GM18520 (cell line): Measurements from ENCODE around the gene SLC10A7.

Experiments used
- ATAC-seq: cut with Tn5 transposase; IDR thresholded peaks from one replicate; pipeline ENCODE4 v1.9.1; 2021; ENCODE audit not compliant: unreplicated experiment

Gene SLC10A7

DNA sequence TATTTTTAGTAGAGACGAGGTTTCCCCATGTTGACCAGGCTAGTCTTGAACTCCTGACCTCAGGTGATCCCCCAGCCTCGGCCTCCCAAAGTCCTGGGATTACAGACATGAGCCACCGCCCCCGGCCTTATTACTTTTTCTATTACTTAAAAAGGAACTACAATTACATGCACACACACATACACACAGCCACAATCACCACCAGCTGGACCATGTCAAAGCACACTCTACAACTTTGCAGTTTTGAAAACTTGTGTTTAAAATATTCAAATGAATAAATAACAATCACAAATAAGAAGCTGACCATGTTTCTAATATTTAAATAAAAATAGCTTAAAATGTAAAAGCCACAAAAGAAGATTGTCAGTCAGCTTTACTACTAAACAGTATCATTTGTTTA is 23.4 kb downstream of the SLC10A7 start:
- no peak for ATAC-seq

DNA sequence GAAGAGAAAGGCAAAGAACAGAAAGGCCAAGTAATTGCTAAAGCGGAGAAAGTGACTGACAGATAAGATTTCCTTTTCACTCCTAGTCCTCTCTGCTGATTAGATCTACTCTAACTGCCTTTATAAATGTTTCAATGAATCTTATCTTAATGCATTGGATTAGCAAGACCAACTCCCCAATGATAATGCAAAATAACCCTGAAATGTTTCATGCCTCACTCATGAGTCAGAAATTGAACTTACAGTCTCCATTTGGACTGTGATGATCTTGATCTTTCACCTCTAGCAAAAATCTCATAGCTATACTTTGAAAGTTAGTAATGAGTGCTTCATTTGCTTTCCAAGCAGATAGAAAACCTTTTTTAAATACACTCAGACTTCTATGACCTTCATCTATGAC is 26.5 kb downstream of the SLC10A7 start:
- no peak for ATAC-seq

DNA sequence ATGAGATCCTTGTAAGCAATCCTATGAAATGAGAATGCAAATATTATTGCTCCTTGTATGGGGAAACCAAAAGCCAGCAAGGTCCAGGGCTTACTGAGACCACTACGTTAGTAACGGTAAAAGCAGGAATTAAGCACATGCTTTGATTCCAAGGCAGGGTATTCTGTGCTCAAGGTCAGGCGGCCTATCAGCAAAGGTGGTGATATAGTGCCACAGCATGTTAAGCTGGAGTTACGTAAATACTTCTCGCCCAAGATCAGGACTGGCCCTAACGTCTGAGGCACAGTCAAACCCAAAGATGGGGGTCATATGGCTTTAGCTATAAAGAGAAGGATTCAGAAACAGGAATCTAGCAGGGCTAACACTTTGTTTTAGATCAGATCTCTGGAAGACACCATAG is 27.6 kb downstream of the SLC10A7 start:
- ATAC-seq = no peak

DNA sequence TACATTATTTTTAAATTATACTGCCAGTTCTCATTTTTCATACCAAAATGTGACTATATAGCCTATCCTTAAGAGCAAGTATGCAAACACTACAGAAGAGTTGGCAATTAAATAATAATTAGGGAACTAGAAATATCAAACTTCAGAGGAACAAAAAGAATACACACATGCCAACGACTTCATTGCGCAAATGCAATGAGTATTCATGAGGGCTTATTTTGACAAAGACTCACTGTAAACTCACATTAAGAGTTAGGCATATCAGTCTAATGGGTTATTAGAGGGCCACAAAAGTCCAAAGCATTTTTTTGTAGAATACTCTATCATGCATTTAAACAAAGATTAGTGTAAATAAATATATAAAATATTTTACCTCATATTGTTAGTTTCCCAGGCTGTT is 31.6 kb downstream of the SLC10A7 start:
- ATAC-seq = no peak

DNA sequence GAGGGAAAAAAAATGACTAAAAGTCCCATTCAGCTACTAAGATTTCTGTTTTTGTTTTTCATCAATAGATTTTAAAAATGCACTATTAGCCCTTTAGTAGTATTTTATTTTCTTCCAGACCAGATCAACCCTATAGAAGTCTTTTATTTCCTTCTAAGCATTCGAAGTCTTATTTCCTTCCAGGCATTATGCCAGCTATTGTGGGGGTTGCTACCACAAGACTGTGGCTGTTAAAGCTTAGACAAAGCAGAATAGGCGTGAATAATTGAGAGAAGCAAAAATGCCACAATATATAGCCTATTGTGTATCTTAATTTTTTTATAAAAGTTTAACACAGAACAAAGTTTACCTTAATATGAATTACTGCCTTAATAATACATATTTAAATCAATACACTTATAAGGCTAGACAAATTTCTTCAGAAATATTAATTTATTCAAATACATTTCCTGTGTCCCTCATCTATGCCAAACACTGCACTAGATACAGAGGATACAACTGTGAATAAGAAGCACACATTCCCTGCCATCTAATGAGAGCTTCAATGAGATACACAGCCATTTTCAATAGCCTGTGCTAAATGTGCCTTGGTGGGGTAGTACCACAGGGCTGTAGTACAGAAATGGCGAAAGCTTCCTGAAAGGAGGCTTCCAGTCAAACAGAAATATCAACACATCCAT is 33.1 kb downstream of the SLC10A7 start:
- ATAC-seq = no peak

DNA sequence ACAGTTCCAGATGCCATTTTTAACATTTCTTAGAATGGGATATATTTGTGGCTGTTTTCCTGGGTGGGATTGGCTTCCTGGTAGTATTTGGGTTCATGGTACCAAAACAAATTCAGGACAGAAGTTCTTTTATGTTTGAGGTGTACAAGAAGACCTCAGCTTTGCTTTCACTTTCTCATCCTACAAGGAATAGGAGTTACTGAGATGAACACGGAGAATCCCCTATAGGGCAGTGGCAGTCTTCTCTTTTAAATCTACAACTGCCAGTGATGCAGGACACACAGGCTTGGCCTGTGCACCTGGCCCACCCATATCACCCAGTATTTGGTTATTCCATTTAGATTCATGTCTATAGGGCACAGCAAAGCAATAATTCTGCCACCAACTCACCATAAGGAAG is 35.2 kb downstream of the SLC10A7 start:
- ATAC-seq = peak; percentile 64

DNA sequence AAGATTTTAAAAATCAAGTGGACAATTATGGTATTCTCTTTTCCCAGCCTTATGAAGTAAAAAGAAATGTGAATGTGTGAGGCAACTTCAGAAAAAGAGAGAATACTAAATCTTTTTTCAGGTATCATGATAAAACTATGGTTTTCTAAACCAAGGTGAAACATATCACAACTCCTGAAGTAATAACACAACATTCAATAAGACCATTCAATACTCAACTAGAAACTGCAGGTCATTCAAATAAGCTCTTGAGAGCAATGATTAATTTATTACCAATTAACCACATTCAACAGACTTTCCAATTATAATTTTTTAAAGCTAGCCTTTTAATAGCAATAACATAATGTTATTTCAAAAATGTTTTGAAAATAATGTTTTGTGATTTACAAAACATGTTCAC is 35.8 kb downstream of the SLC10A7 start:
- ATAC-seq = peak; percentile 63

DNA sequence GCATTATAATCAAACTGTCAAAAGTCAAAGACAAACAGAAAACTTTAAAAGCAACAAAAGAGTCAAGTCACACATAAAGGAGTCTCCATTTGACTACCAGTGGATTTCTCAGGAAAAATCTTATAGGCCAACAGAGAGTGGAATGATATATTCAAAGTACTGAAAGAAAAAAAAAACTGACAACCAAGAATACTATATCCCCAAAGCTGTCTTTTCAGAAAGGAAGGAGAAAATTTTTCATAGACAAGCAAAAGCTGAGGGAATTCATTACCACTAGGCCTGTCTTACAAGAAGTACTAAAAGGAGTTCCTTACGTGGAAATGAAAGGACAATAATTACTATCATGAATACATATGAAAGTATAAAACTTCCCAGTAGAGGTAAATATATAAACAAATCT is 39.0 kb downstream of the SLC10A7 start:
- no peak for ATAC-seq

DNA sequence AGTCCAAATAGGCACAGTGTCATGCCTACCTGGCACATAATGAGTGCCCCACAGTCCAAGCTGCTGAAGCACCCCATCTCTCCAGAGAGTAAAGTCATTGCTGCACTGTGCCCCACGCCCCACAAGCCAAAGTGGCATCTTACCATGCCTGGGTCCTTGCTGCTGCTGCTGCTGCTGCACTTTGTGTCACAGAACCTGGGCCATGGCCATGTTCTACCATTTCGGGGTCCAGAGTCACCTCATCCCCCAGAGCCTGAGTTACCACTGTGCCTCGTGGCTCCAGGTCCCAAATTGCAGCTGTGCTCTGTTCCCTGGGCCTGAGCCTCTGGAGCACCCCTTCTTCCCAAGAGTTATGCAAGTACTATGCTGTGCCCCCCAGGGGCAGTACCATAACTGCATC is 40.5 kb downstream of the SLC10A7 start:
- no peak for ATAC-seq

DNA sequence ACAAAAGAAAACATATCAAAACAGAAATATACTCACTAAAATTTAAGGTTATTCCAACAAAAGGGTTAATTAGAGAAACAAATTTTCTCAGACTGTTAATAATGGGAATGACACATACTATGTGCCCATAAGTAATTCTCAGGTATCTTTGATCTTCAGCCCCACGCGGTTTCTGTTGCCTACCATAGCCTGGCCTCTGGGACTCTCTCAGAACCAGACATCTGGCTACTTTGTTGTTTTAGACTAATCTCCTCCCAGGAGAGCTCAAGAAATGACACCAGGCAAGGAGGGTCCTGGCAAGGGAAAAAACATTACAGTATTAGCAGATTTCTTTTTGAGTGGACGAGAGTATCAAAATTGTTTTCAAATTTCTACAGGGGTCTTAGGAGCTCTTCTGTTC is 43.7 kb downstream of the SLC10A7 start:
- no peak for ATAC-seq

DNA sequence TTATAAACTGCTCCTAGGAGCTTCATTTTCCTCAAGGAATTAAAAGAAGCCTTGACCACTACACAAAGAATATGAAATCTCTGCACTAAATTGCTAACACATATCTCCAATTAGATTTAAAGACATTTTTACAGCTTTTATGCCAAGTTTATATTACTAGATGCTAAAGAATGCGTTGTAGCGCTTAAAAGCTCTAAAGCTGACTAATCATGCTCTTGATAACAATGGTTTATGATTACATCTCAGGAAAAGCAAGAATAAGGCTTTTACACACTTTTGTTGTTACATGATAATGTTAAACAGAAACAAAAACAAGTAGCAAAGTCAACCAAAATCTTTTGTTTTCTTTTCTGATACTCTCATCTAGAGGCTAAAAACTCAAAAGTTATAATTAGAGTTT is 44.7 kb downstream of the SLC10A7 start:
- no peak for ATAC-seq

DNA sequence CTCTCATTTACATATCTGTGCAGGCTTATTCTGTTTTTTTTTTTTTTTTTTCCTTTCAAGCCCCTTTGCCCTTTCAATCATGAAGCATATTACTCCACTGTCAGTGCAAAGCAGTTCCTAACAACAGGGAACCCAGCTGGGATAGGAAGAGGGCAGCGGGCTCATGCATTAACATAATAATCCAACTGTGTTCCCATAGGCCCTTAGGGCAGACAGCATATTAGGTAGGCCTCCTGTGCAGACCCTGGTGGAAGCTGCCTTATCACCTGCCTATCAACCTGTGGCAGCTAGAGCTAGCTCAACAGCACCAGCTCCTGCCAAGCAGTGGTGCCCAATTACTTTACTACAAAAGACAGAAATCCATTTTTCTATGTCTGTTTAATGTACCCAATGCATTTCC is 49.3 kb downstream of the SLC10A7 start:
- no peak for ATAC-seq

DNA sequence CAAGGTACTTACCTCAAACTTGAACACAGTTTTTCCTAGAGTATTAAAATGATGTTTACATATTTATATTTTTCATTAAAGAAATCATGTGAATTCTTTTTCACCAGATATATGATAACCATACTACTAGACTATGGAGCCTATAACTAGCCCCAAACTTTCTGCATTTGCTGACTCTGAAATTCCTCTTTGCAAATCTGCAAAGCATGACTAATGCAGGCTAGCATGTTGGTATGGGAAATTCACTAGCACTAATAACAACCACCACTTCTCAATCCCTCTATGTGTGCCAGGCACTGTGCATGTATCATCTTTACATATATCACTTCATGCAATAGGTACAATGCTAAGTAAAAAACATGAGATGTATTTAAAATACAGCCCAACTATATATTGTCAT is 51.1 kb downstream of the SLC10A7 start:
- no peak for ATAC-seq

DNA sequence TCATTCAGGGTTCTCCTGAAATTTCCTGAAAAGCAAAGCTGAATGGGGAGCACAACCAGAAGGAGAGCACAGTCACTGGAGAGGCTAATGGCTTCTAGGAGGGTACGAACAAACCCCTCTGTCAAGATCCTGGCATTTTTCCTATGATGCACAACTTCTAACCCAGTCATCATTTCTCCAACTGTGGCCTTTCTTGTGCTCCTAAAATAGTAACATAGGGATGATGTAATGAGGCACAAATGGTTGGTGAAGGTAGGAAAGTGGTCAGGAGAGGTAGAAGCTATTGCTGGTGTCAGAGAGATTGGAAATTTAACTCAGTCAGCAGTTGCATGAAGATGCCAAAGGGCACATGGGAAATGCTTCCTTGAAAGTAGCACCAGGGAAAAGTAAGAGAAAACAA is 52.7 kb downstream of the SLC10A7 start:
- no peak for ATAC-seq

DNA sequence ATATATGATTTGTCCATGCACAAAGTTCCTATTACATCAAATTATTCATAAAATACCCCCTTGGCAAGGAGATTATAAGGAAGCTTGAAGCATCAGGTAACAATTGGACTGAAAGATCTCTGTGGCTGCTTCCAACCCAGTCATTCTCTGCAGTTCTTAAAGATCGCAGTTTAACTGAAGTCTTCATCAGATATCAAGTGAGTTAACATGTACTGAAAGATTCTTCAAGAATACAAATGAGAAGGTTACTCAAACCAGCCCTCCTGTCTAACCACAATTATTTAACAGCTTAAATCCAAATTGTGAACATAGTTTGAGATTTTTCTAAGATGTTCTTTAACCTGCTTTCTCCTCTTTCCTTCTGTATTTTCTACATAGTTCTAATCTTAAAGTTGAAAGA is 56.1 kb downstream of the SLC10A7 start:
- peak; percentile 46 for ATAC-seq

DNA sequence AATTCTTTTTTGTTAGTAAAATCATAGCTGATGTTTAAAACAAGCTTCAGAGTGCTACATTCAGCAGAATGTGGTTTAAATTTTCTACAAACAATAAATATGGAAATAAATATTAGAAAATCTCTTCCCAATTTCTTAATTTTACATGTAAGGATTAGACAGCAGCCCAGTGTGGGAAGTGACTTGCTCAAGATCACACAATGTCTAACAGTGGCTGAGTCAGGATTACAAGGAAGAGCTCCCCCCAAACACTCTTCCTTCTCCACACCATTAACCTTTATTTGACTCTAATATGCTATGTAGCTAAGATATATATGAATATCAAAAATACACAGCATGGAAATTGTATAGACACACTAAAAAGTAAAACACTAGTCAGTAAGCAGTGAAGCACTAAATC is 59.5 kb downstream of the SLC10A7 start:
- no peak for ATAC-seq

DNA sequence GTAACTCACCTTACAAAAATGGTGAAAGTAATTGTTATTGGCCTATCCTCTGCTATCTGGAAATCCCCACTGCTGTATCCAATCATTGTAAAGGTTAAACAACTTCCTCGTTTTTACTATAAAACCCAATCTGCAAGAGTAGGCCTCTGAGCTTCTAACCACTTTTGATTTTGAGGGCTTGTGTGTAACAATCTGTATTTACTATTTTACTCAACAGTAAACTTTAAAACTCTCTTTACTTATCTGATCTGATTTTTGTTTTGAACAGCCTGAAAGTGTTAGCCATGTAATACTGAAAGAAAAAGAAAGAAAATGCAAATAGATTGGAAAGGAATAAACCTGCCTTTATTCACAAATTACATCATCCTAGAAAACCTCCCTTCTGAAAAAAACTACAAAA is 63.1 kb downstream of the SLC10A7 start:
- peak; percentile 91 for ATAC-seq

DNA sequence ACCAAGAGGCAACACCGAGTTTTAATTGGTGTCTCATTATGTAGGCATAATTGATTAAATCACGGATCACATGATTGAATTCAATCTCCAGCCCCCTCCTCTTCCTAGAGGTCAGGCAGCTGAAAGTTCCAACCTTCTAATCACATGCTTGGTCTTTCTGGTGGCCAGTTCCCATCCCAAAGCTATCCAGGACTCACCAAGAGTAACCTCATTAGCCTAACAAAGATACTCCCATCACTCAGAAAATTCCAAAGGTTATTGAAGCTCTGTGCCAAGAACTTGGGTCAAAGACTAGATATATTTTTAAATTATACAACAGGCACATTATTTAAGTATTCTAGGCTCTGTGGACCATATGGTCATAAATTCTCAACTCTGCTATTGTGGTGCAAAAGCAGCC is 65.1 kb downstream of the SLC10A7 start:
- no peak for ATAC-seq

DNA sequence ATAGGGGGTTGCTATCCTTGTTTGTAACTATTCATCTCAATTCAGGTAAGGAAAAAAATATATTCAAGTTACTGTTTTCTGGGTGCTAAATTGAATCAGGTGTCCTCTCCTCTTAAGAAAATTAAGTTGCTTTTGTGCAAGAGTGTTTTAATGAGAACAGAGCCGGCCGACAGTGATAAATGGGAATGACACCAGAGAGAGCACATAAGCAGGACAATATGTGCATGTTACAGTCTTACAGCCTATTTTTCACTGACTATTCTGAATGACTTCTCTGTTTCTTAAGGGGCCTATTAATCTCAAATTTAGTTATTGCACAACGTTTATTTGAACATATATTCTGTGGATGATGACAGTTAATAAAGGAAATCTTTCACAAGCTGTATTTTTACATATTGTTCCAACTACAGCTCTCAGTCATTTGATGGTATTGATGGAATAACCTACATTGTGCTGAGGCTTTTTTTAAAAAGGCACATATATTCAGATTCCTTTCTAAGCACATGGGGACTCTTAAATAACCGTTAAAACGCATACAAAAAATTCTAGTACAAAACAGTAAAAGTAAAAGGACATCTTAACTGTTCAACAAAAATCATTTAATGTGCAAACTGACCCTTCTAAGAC is 68.4 kb downstream of the SLC10A7 start:
- ATAC-seq = no peak

DNA sequence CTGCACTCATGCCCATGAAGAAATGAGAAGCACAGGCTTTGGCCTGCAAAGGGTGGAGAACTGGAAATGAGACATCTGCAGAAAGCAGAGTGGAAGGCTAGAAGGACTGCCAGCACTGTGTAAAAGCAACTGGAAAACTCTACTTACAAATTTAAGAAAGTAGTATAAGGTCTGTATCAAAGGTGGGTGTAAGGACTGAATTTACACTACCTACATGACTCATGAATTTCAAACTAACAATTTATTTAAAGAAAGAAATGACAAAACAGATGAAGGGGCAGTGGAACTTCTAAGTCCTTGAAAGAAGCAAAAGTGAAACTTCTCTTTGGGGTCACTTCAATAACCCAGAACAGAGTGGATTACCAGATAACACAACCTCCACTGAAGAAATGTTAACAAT is 71.2 kb downstream of the SLC10A7 start:
- ATAC-seq = peak; percentile 77

DNA sequence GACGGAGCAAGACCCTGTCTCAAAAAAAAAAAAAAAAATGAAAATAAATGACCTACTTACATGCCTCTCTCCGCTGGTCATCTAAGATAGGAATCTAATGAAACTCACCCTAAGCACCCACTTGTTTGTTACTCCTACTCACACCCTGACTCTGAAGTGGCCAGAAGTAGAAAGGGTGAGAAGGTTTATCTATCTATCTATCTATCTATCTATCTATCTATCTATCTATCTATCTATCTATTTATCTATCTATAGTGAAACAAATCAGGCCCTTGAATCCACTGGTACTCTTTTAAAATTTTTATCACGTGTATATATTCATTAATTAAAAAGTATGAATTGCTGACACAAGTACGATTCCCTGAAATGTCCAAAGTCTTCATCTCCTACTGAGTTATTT is 75.2 kb downstream of the SLC10A7 start:
- ATAC-seq = no peak

DNA sequence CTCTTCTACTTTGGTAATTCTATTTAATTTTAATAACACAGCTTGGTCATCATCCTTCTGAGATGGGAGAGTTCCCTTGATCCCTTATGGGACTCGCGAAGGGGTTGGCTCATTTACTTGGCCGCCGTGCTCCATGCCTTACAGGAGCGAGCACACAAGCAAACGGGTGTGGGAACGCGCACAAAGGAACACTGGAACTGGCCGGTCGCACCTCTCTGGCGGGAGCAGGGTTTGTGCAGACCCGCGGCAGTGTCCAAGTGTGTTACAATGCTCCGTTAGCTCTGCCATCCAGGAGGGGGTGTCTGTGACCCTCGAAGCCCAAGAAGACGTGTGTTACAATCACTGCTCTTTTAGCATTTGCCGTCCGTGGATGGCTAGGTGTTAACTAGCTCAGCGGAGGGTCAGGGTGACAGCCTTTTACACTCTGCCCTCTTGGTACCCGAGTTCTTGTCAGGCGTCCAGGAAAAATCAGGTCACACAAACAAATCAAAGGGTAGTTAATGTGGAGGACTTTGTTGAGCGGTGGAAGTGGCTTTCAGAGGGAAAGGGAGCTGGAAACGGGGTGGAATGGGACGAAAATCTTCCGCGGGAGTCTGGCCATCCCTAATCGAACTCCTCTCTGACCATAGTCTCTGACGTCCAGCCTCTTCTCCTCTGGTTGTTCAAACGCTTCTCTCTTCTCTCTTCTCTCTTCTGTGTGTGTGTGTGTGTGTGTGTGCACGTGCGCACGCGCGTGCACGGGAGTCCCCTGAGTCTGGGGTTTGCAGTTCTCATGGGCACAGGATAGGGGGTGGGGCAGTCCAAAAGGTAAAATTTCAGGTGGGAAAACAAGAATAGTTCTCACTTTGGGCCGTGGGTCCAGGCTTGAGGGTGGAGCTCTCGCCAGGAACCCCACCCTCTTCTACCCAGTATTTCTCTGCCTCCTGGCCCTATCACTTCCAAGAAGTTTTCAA is 76.3 kb downstream of the SLC10A7 start:
- no peak for ATAC-seq
